GM21717 (cell line): ENCODE results near the gene RIPOR2.
A peak's percentile ranks its signal among the peaks of the same experiment; 100 is the strongest.
"Not testable (repeated sequence)": the region's sequence is repeated elsewhere in the genome, so short reads cannot be mapped to it uniquely, and the experiment has no call there.

Source experiments
- ATAC-seq: cut with Tn5 transposase; IDR thresholded peaks from one replicate; pipeline ENCODE4 v1.9.1; 2021; ENCODE audit warnings: mild to moderate bottlenecking, moderate library complexity; ENCODE audit not compliant: unreplicated experiment

Gene RIPOR2

GRCh38 chr6:24775520-24776058 is 160.2 kb downstream of the RIPOR2 start:
- peak; percentile 16 for ATAC-seq

- peak; percentile 96 for ATAC-seq
Measured at GRCh38 chr6:24774696-24775519, 160.9 kb downstream of the RIPOR2 start, which contains the start of gene GMNN. TSS of gene GMNN (plus strand) at chr6:24774937. CDS start at chr6:24777247, 2,310 bp downstream.

GRCh38 chr6:24768361-24768760 is 167.4 kb downstream of the RIPOR2 start:
- ATAC-seq = no peak

DNA sequence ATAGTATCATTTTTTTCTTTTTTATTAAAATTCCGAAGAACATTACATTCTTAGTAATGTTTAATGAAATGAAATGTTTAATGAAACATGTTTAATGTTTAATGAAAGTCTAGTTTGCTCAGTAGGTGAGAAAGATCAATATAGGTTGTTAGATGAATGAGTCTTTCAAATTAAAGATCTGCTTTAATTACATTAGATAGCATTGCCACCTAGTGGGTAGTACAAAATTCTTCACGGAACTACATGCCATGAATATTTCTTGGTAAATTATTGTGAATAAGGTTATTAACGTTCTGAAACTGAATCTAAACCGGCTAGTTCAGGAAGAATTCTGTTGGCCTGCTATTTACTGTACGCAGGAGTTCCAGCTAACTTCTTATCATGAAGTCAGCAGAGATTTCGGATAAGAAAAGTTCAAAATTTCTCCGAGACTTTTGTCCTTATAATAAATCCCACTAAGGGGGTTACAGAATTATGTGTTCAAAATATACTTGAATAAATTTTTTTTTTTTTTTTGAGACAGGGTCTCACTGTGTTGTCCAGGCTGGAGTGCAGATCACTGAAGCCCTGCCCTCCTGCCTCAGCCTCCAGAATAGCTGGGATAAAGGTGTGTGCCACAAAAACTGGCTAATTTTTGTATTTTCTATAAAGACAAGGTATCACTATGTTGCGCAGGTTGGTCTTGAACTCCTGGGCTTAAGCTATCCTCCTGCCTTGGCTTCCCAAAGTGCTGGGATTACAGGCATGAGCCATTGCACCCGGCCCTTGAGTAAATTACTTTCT is 168.9 kb downstream of the RIPOR2 start:
- ATAC-seq = peak; percentile 52

- not testable (repeated sequence) for ATAC-seq
Measured at GRCh38 chr6:24765968-24766367, 169.8 kb downstream of the RIPOR2 start.

GRCh38 chr6:24764833-24765828 is 170.6 kb downstream of the RIPOR2 start:
- not testable (repeated sequence) for ATAC-seq

DNA sequence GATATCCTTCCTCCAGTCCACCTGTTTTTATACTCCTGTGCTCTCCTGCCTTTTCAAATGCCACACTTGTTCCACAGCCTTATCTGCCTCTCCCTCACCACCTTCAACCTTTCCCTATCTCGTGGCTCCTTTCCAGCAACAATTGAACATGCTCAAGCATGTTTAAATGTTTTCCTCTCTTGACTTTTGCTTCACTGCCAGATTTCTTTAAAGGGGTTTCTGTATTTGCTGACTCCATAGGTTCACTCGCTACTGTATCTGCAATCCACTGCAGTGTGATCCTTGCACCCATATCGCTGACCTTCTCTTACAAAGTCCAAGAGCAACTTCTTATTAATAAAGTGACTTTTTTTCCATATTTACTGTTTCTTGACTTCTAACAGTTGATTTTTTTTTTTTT is 172.2 kb downstream of the RIPOR2 start:
- ATAC-seq = no peak

DNA sequence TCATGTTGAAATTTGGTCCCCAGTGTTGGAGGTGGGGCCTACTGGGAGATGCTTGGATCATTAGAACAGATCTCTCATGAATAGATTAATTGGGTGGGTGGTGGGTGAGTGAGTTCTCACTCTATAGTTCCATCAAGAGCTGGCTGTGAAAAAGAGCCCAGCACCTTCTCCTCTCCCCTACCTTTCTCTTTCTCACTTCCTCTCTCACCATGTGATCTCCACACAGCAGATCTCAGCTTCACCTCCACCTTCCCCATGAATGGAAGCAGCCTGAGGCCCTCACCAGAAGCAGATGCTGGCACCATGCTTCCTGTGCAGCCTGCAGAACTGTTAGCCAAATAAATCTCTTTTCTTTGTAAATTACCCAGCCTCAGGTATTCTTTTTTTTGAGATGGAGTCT is 173.9 kb downstream of the RIPOR2 start:
- no peak for ATAC-seq

DNA sequence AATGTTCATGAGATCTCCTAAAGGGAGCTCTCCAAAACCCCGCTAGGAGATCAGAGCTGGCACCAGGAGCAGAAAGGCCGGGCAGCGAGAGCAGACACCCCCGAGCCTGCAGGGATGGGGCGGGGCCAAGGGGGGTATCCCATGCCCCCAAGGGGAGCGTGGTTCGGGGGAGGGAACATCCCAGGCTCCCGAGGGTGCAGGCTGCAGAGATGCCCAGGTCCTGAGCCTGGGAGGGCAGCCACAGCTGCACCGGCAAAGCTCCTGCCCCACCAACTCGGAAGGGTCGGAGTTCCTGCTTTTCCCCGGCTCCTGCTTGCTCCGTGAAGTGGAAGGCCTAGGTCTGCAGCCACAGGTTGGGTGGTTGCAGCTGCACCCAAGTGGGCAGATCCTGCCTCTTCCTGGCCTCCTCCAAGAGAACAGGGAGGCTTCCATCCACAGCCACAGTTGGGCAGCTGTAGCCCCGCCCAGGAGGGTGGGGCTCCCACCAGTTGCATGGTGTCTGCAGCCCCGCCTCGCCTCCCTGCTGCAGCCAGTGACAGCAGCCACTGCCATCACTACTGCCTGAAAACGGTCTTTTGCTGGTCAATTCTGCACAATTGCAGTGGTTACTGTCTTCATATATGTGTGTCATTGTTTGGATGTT is 174.4 kb downstream of the RIPOR2 start:
- no peak for ATAC-seq

DNA sequence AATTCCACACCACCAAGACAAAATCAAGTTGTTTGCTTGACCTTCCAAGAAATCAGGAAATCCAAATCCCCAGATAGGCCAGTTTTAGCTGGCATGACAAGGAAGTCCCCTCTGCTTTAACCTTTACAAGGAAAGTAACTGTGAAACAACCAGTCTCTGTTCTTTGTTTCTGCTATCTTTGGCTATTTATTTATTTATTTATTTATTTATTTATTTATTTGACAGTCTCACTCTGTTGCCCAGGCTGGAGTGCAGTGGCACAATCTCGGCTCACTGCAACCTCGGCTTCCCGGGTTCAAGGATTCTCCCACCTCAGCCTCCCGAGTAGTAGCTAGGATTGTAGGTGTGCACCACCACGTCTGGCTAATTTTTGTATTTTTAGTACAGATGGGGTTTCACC is 175.6 kb downstream of the RIPOR2 start:
- no peak for ATAC-seq

GRCh38 chr6:24759718-24760117 is 176.0 kb downstream of the RIPOR2 start:
- ATAC-seq = no peak

GRCh38 chr6:24757611-24758010 is 178.1 kb downstream of the RIPOR2 start:
- no peak for ATAC-seq

DNA sequence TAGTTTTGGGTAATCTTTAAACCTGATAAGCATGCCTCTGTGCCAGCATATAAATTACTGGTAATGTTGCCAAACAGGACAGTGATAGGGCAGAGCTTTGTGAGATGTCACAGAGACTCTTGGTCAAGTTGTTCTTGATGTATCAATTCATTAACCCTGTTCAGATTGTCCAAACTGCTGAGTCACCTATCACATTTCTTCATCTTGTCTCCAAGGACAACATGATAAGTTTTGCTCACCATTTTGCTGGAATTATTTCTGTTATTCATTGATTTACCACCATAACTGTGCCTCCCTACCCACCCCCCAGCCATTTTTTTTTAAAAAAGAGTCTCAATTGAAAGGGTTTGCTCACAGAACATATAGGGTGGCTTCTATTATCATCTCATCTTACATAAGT is 180.5 kb downstream of the RIPOR2 start:
- no peak for ATAC-seq

GRCh38 chr6:24754378-24754777 is 181.4 kb downstream of the RIPOR2 start:
- ATAC-seq = not testable (repeated sequence)
